Neural progenitor cell (in vitro differentiated cells): ENCODE data around the gene RMP24.

ENCODE experiments used
- DNase-seq: peaks from one replicate; pipeline ENCODE4 v3.0.0-alpha.2; 2016; ENCODE audit warnings: low spot score
- H2AFZ ChIP-seq: fragments of 200-600 bp; sonication (generic); replicated peaks from 2 replicates; pipeline ENCODE4 v1.6.1; 2016; ENCODE audit warnings: antibody characterized with exemption
- H3F3A ChIP-seq: fragments of 200-600 bp; sonication (generic); 2 replicates; pipeline ENCODE4 v1.6.1; 2016; ENCODE audit warnings: antibody characterized with exemption, low read depth
- H3K27ac ChIP-seq: fragments of 200-600 bp; sonication (generic); 2 replicates; pipeline ENCODE4 v1.5.1; 2016; ENCODE audit warnings: mild to moderate bottlenecking
- H3K27me3 ChIP-seq: fragments of 200-600 bp; sonication (generic); 2 replicates; pipeline ENCODE4 v1.6.1; 2016; ENCODE audit warnings: mild to moderate bottlenecking, moderate library complexity
- H3K36me3 ChIP-seq: fragments of 200-600 bp; sonication (generic); 2 replicates; pipeline ENCODE4 v1.5.1; 2016
- H3K4me1 ChIP-seq: fragments of 200-600 bp; sonication (generic); 2 replicates; pipeline ENCODE4 v1.6.1; 2016; ENCODE audit warnings: mixed run types
- H3K4me2 ChIP-seq: fragments of 200-600 bp; sonication (generic); 2 replicates; pipeline ENCODE4 v1.6.1; 2016
- H3K4me3 ChIP-seq: fragments of 200-600 bp; sonication (generic); 2 replicates; pipeline ENCODE4 v1.5.1; 2016
- H3K79me2 ChIP-seq: fragments of 200-600 bp; sonication (generic); 2 replicates; pipeline ENCODE4 v1.6.1; 2016; ENCODE audit warnings: low read depth
- H3K9ac ChIP-seq: fragments of 200-600 bp; sonication (generic); 2 replicates; pipeline ENCODE4 v1.6.1; 2016
- H3K9me3 ChIP-seq: fragments of 200-600 bp; sonication (generic); 2 replicates; pipeline ENCODE4 v1.5.1; 2016; ENCODE audit warnings: low read depth
- H4K20me1 ChIP-seq: fragments of 200-600 bp; sonication (generic); 2 replicates; pipeline ENCODE4 v1.6.1; 2016; ENCODE audit warnings: low read depth
- H3K27ac Mint-ChIP-seq: 3 replicates; pipeline ENCODE4 v1.8.0; 2021; ENCODE audit warnings: mixed read lengths
- H3K27me3 Mint-ChIP-seq: 2 replicates; pipeline ENCODE4 v1.8.0; 2022; ENCODE audit warnings: low read depth, mild to moderate bottlenecking, inconsistent platforms, moderate library complexity, mixed read lengths; ENCODE audit not compliant: insufficient read depth
- H3K36me3 Mint-ChIP-seq: 3 replicates; pipeline ENCODE4 v1.8.0; 2021; ENCODE audit warnings: mixed read lengths
- H3K4me1 Mint-ChIP-seq: 3 replicates; pipeline ENCODE4 v1.8.0; 2021; ENCODE audit warnings: mixed read lengths
- H3K4me3 Mint-ChIP-seq: 3 replicates; pipeline ENCODE4 v1.8.0; 2021; ENCODE audit warnings: mild to moderate bottlenecking, moderate library complexity, mixed read lengths
- H3K9me3 Mint-ChIP-seq: 3 replicates; pipeline ENCODE4 v1.8.0; 2020; ENCODE audit warnings: mixed read lengths
- EZH2 ChIP-seq: fragments of 200-600 bp; sonication (generic); IDR thresholded peaks from 2 replicates; pipeline ENCODE4 v1.6.1; 2017; ENCODE audit warnings: antibody characterized with exemption, mild to moderate bottlenecking, moderate library complexity
- EZH2phosphoT487 ChIP-seq: fragments of 200-600 bp; sonication (generic); IDR thresholded peaks from 2 replicates; pipeline ENCODE4 v1.6.1; 2017; ENCODE audit warnings: antibody characterized with exemption
- TF ChIP-seq, protein P1 (sequence below): fragments of 200-600 bp; sonication (generic); IDR thresholded peaks from 2 replicates; pipeline ENCODE4 v1.5.1; 2017; ENCODE audit warnings: antibody characterized with exemption, mild to moderate bottlenecking

The RMP24 gene

DNA sequence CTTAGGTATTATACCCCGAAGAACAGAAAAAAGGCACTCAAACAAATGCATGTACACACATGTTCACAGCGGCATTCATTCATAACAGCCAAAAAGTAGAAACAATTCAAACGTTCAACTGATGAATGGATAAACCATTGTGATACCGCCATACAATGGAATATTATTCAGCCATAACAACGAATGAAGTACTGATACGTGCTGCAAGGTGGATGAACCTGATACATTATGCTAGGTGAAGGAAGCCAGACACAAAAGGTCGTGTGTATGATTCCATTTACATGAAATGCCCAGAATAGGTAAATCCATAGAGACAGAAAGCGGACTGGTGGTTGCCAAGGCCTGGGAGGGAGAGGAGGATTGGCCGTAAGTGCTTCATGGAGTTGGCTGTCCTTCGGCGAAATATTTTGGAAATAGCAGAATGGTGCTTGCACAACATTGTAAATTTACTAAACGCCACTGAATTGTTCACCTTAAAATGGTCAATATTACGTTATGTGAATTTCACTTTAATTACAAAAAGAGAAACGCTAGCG is 750 bp upstream of the RMP24 start:
- peak overlapping the region; percentile 86 for H3K4me2 ChIP-seq
- H3K27me3 ChIP-seq: no peaks in the 10 kb centered on the region
- H3F3A ChIP-seq: peaks cover 6% of the 10 kb centered on the region
- H2AFZ ChIP-seq: peak overlapping the region; percentile 80
- Mint-ChIP-seq H3K4me1 (peaks cover 19% of the 10 kb centered on the region), H3K27ac (peak overlapping the region; percentile 59), H3K4me3 (peak overlapping the region; percentile 94), H3K36me3 (peaks cover 14% of the 10 kb centered on the region), H3K9me3 (no peaks in the 10 kb centered on the region), H3K27me3 (no peaks in the 10 kb centered on the region)
- DNase-seq: no peak
- peaks cover 17% of the 10 kb centered on the region for H3K36me3 ChIP-seq
- H3K4me1 ChIP-seq: peaks cover 10% of the 10 kb centered on the region
- H3K9ac ChIP-seq: no peak overlapping the region
- H3K9me3 ChIP-seq: no peaks in the 10 kb centered on the region
- no peak for TF ChIP-seq EZH2
- TF ChIP-seq, protein P1, sequence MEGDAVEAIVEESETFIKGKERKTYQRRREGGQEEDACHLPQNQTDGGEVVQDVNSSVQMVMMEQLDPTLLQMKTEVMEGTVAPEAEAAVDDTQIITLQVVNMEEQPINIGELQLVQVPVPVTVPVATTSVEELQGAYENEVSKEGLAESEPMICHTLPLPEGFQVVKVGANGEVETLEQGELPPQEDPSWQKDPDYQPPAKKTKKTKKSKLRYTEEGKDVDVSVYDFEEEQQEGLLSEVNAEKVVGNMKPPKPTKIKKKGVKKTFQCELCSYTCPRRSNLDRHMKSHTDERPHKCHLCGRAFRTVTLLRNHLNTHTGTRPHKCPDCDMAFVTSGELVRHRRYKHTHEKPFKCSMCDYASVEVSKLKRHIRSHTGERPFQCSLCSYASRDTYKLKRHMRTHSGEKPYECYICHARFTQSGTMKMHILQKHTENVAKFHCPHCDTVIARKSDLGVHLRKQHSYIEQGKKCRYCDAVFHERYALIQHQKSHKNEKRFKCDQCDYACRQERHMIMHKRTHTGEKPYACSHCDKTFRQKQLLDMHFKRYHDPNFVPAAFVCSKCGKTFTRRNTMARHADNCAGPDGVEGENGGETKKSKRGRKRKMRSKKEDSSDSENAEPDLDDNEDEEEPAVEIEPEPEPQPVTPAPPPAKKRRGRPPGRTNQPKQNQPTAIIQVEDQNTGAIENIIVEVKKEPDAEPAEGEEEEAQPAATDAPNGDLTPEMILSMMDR: no peak
- TF ChIP-seq EZH2phosphoT487: no peak
- peak overlapping the region; percentile 89 for H3K4me3 ChIP-seq
- no peaks in the 10 kb centered on the region for H4K20me1 ChIP-seq
- peaks cover 25% of the 10 kb centered on the region for H3K79me2 ChIP-seq
- no peak overlapping the region for H3K27ac ChIP-seq

DNA sequence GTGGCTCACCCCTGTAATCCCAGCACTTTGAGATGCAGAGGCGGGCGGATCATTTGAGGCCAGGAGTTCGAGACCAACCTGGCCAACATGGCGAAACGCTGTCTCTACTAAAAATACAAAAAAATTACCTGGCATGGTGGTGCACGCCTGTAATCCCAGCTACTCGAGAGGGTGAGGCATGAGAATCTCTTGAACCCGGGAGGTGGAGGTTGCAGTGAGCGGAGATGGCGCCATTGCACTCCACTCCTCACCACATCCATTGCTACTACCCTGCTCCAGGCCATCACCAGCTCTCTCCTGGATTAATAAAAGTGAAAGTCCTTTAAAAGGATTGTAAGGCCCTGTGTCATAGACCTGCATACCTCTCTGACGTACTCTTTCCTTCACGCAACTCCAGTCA is 1.2 kb downstream of the RMP24 start:
- peak overlapping the region; percentile 73 for H3K9ac ChIP-seq
- Mint-ChIP-seq H3K4me1 (peaks cover 19% of the 10 kb centered on the region), H3K4me3 (peak overlapping the region; percentile 94), H3K36me3 (peaks cover 25% of the 10 kb centered on the region), H3K27me3 (no peaks in the 10 kb centered on the region), H3K27ac (no peak overlapping the region), H3K9me3 (no peaks in the 10 kb centered on the region)
- peak overlapping the region; percentile 89 for H3K4me3 ChIP-seq
- no peak overlapping the region for H2AFZ ChIP-seq
- DNase-seq: no peak
- H3K4me2 ChIP-seq: peak overlapping the region; percentile 86
- peaks cover 6% of the 10 kb centered on the region for H3F3A ChIP-seq
- H3K9me3 ChIP-seq: no peaks in the 10 kb centered on the region
- TF ChIP-seq EZH2 (no peak), EZH2phosphoT487 (no peak)
- TF ChIP-seq, protein P1: no peak
- H3K4me1 ChIP-seq: peaks cover 10% of the 10 kb centered on the region
- H4K20me1 ChIP-seq: no peaks in the 10 kb centered on the region
- H3K27me3 ChIP-seq: no peaks in the 10 kb centered on the region
- H3K36me3 ChIP-seq: peaks cover 25% of the 10 kb centered on the region
- H3K79me2 ChIP-seq: peaks cover 25% of the 10 kb centered on the region
- H3K27ac ChIP-seq: no peak overlapping the region

DNA sequence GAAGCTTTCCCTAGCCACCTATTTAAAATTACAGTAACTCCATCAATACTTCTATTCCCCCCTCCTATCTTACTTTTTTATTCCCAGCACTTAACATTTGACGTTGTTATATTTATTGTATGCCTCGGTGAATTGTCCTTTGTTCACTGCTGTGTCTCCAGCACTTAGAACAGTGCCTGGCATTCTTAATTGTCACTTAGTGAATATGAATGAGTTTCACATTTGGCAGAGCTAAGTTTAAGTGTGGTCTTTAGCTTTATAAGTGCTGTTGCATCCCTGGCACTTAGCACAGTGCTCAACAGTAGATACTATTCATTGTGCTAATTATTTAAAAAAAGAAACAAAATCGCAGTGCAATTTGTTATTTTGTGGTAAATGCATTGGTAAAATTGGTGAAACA is 1.7 kb downstream of the RMP24 start:
- Mint-ChIP-seq H3K27ac (no peak overlapping the region), H3K27me3 (no peaks in the 10 kb centered on the region), H3K36me3 (peaks cover 26% of the 10 kb centered on the region), H3K4me3 (peak overlapping the region; percentile 94), H3K9me3 (no peaks in the 10 kb centered on the region), H3K4me1 (peaks cover 19% of the 10 kb centered on the region)
- Histone ChIP-seq H3K27ac (no peak overlapping the region), H3K36me3 (peaks cover 25% of the 10 kb centered on the region), H4K20me1 (no peaks in the 10 kb centered on the region), H3K79me2 (peaks cover 25% of the 10 kb centered on the region), H3K4me3 (no peak overlapping the region), H3F3A (peaks cover 6% of the 10 kb centered on the region), H3K9ac (no peak overlapping the region), H3K27me3 (no peaks in the 10 kb centered on the region), H2AFZ (no peak overlapping the region), H3K4me1 (peaks cover 10% of the 10 kb centered on the region), H3K4me2 (peak overlapping the region; percentile 86), H3K9me3 (no peaks in the 10 kb centered on the region)
- DNase-seq: no peak
- TF ChIP-seq EZH2 (no peak), EZH2phosphoT487 (no peak)
- TF ChIP-seq, protein P1: no peak
